ENCODE measurements around the gene SEMA3B.
A peak's percentile ranks its signal among the peaks of the same experiment; 100 is the strongest.

SEMA3B gene

GRCh38 chr3:50298836-50299637 is 30.1 kb downstream of the SEMA3B start, which contains the start of the genes HYAL3 and NAA80 (continued):
- peak; percentile 73; the same call in 1 of the 2 replicates for TF ChIP-seq ZNF2 (tag by site-specific recombination; IDR thresholded peaks at IDR 0.05)
- peak; percentile 91 for TF ChIP-seq KLF9 (tag by site-specific recombination; IDR thresholded peaks at IDR 0.05; ENCODE audit: low read depth)
- no peak for TF ChIP-seq ZNF701 (tag by site-specific recombination; IDR thresholded peaks at IDR 0.05)
- TF ChIP-seq MZF1 (tag by site-specific recombination; IDR thresholded peaks at IDR 0.05; ENCODE audit: borderline replicate concordance) = no peak
- peak; percentile 44 for TF ChIP-seq PRDM10 (tag by site-specific recombination; IDR thresholded peaks at IDR 0.05)
- TF ChIP-seq TRIM28 (IDR thresholded peaks at IDR 0.05; ENCODE audit: borderline replicate concordance, low read length) = peak; percentile 62; the same call in 1 of the 2 replicates
- 0 out of 2 replicates have a peak, but pooled peaks have one; percentile 16 for TF ChIP-seq OVOL3 (tag by site-specific recombination; IDR thresholded peaks at IDR 0.05)
- TF ChIP-seq ZFP37 (tag by site-specific recombination; IDR thresholded peaks at IDR 0.05) = peak; percentile 67; the same call in 1 of the 2 replicates
- peak; percentile 57; the same call in 1 of the 2 replicates for TF ChIP-seq ZNF76 (tag by site-specific recombination; IDR thresholded peaks at IDR 0.05; ENCODE audit: borderline replicate concordance, low read depth)
- TF ChIP-seq REST (tag by site-specific recombination; IDR thresholded peaks at IDR 0.05) = no peak
- TF ChIP-seq ZNF24 (tag by site-specific recombination; IDR thresholded peaks at IDR 0.05) = peak; percentile 85
- TF ChIP-seq ZNF473 (tag by site-specific recombination; IDR thresholded peaks at IDR 0.05) = no peak
- peak; percentile 82 for TF ChIP-seq ZNF341 (tag by site-specific recombination; IDR thresholded peaks at IDR 0.05; ENCODE audit: low read depth)
- no peak for TF ChIP-seq ZNF16 (tag by site-specific recombination; IDR thresholded peaks at IDR 0.05; ENCODE audit: low read depth)
- peak; percentile 85 for TF ChIP-seq KLF10 (tag by site-specific recombination; IDR thresholded peaks at IDR 0.05)

- Histone ChIP-seq H3K36me3 (ENCODE audit: control insufficient read depth in 2 of 2, insufficient read depth in 1 of 2, low read length in 2 of 2) (peaks cover 0 to 4% of the 10 kb centered on the region in 2 experiments; a peak in 1 of 3 replicates), H3K27ac (ENCODE audit: extremely low read depth, low read depth, low read length) (peak overlapping the region; percentile 51), H3K4me3 (ENCODE audit: low read depth, low read length) (peak overlapping the region; percentile 36), H3K4me1 (ENCODE audit: control insufficient read depth, insufficient read depth, low read length) (no peaks in the 10 kb centered on the region), H3K9me3 (ENCODE audit: control insufficient read depth, insufficient read depth, low read depth, low read length) (no peaks in the 10 kb centered on the region)
- POLR2A ChIA-PET = interaction anchor here (0.6 to 2.2 kb wide), 17 partner anchors 9 to 269 kb away, joined by 3 to 34 read pairs (median 4); partner anchors contain the start of genes CYB561D2, GNAI2, HEMK1 and LSMEM2
- CTCF ChIA-PET = interaction anchor here (0.6 to 2.0 kb wide), 4 partner anchors 18 to 125 kb away, joined by 3 to 7 read pairs (median 4); no protein-coding TSS in a partner anchor
- no peak for TF ChIP-seq TSHZ1 (tag by site-specific recombination; IDR thresholded peaks at IDR 0.05; ENCODE audit: borderline replicate concordance)
- no peak for TF ChIP-seq OVOL3 (tag by site-specific recombination; IDR thresholded peaks at IDR 0.05)
- no peak for TF ChIP-seq ZNF19 (tag by site-specific recombination; IDR thresholded peaks at IDR 0.05; ENCODE audit: low read depth)
- 0 out of 2 replicates have a peak, but pooled peaks have one; percentile 61 for TF ChIP-seq ZNF629 (tag by site-specific recombination; IDR thresholded peaks at IDR 0.05)
- peak; percentile 83 for TF ChIP-seq KLF1 (tag by site-specific recombination; IDR thresholded peaks at IDR 0.05)
- peak; percentile 89 for TF ChIP-seq ZFP69B (tag by site-specific recombination; IDR thresholded peaks at IDR 0.05)
- TF ChIP-seq ZNF169 (tag by site-specific recombination; IDR thresholded peaks at IDR 0.05) = no peak
- TF ChIP-seq ZNF692 (tag by site-specific recombination; IDR thresholded peaks at IDR 0.05) = peak; percentile 87
- no peak for TF ChIP-seq ZNF114 (tag by site-specific recombination; IDR thresholded peaks at IDR 0.05)
These were observed 30.6 kb downstream of the SEMA3B start for GRCh38 chr3:50299638-50299928.
